GM21825 (cell line): ENCODE data around the gene PTGDR.

Experiments
- ATAC-seq: cut with Tn5 transposase; IDR thresholded peaks from one replicate; pipeline ENCODE4 v1.9.1; 2021; ENCODE audit warnings: mild to moderate bottlenecking, moderate library complexity; ENCODE audit not compliant: unreplicated experiment

PTGDR gene, protein sequence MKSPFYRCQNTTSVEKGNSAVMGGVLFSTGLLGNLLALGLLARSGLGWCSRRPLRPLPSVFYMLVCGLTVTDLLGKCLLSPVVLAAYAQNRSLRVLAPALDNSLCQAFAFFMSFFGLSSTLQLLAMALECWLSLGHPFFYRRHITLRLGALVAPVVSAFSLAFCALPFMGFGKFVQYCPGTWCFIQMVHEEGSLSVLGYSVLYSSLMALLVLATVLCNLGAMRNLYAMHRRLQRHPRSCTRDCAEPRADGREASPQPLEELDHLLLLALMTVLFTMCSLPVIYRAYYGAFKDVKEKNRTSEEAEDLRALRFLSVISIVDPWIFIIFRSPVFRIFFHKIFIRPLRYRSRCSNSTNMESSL

DNA sequence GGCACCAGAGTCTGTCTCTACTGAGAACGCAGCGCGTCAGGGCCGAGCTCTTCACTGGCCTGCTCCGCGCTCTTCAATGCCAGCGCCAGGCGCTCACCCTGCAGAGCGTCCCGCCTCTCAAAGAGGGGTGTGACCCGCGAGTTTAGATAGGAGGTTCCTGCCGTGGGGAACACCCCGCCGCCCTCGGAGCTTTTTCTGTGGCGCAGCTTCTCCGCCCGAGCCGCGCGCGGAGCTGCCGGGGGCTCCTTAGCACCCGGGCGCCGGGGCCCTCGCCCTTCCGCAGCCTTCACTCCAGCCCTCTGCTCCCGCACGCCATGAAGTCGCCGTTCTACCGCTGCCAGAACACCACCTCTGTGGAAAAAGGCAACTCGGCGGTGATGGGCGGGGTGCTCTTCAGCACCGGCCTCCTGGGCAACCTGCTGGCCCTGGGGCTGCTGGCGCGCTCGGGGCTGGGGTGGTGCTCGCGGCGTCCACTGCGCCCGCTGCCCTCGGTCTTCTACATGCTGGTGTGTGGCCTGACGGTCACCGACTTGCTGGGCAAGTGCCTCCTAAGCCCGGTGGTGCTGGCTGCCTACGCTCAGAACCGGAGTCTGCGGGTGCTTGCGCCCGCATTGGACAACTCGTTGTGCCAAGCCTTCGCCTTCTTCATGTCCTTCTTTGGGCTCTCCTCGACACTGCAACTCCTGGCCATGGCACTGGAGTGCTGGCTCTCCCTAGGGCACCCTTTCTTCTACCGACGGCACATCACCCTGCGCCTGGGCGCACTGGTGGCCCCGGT, at the start of gene PTGDR:
TSS of gene PTGDR (plus strand) at position 198 of the 778 bp plus-strand sequence. CDS start at position 315, 117 bp downstream.
- no peak for ATAC-seq

DNA sequence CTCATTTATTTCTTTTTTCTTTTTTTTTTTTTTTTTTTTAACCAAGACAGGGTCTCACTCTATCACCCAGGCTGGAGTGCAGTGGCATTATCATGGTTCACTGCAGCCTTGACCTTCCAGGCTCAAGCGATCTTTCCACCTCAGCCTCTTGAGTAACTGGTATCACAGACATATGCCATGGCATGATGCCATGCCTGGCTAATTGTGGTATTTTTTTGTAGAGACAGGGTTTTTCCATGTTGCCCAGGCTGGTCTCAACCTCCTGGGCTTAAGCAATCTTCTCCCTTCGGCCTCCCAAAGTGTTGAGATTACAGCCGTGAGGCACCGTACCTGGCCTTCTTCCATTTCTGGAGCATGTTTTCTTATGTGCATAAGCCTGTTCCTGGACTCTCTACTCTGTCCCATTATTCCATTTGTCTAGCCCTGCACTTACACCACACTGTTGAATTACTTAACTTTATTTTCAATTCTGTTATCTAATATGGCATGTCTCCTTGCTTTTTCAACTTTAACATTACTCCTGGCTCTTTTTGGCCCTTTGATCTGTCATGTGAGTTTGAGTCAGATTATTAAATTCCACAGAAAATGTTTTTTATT, 47.9 kb upstream of the PTGDR start:
- ATAC-seq: no peak

- ATAC-seq: no peak
Observed at GRCh38 chr14:52220924-52221811, 46.3 kb upstream of the PTGDR start.

GRCh38 chr14:52222901-52223300, 44.6 kb upstream of the PTGDR start:
- no peak for ATAC-seq

DNA sequence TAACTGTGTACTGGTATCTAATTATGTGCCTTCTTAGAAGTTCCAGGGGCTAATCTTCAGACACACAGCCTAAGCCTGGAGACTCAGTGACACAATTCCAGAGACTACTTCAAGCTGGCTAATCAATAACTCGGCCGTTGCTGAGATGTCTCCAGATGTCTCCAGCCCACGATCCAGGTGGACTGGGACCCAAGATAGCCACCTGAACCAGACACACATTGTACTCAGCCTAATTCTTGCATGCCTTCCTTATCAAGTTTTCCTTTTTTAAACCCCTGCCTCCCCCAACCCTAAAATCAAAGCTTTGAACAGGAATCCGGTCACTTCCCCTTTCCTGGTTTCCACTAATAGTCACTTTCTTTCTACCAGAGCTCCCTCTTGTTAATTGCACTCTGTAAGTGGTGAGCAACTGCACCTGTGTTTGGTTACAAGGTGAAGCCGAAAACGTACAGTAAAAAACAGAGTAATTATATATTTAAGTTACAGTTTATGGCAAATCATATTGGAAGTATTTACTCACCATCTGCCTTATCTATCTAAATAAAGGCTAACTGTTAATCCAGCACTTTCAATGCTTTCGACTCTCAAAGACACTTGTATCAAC, 39.8 kb upstream of the PTGDR start:
- no peak for ATAC-seq

- no peak for ATAC-seq
Observed at GRCh38 chr14:52233693-52234092, 33.8 kb upstream of the PTGDR start.

- no peak for ATAC-seq
Observed at GRCh38 chr14:52235434-52235833, 32.1 kb upstream of the PTGDR start.

DNA sequence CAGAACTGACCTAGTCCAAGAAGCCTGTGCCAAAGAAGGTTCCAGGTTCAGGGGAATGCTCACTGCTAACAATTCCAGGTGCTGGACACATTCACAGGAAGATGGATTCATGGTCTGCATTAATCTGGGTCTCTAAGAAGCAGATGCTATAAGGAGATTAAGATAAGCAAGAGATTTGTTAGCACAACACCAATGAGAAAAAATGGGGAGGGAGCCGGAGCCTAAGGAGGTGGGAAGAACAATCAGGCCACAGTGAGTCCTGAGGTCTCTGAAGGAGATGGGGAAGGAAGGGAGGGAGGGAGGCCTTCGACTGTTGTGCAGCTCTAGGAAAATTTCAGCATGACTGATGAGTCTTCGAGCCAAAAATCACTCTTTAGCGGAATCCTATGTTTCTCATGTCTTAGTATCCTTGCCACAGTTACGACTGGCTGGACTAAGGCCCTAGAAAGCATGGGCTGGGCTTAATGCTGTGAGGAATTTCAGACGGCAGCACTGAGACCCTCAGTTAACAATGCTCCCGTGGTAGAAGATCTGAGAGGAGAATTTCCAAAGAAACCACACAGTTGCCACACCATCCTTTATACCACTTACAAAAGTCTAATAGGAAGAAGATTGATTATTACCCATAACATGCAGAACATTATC, 31.5 kb upstream of the PTGDR start:
- ATAC-seq: no peak

- ATAC-seq: no peak
Observed at GRCh38 chr14:52238682-52239081, 28.8 kb upstream of the PTGDR start.

- ATAC-seq: no peak
Observed at GRCh38 chr14:52240623-52241022, 26.9 kb upstream of the PTGDR start.

DNA sequence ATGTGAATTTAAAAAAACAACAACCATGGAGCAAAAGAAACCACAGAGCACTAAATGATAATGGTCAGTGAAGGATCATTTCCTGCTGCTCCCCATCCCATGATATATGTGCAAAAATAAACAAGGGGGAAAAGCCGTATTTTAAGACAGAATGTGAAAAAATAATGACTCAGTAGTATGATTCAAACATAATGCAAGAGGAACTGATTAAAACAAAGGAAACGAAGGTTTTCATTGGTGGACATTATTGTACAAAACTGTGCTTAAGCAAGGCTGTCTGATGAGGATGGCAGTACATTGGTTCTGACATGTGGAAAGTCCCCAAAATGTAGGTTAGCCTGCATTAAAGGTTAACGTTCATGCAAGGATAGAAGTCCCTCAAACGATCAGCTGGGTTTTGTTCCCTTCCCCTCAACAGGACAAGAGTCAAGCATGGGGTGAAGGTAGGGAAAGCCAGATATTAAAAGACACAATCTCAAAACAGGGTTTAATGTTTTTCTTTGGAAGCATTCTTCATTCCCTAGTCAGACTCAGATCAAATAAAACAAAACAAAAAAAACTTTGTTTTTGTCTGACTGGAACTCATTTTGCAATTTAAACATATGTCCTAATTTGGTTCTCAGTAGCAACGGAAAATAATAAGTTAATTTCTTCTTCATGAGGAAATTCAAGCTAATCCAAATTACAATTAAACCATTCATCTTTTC, 26.3 kb upstream of the PTGDR start:
- no peak for ATAC-seq

- no peak for ATAC-seq
Observed at GRCh38 chr14:52244328-52244727, 23.2 kb upstream of the PTGDR start.

- ATAC-seq: no peak
Observed at GRCh38 chr14:52244997-52245396, 22.5 kb upstream of the PTGDR start.

- ATAC-seq: no peak
Observed at GRCh38 chr14:52248057-52248456, 19.4 kb upstream of the PTGDR start.

DNA sequence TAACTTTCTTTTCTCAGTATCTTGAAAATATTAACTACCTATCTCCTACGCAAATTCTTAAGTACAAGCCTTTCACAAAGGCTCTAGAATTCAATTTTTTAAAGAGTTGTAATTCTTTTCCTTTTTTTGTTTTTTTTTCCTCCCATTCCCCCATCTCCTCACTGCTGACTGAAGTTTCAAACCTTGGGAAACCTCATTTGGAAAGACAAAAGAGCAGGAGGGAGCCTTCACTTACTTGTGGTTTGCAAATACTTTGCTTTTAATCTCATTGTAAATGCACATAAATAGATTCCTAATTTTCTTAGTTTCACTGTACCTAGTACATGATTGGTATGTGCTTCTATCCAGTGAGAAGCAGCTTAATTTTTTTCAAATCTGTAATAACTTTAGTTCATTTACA, 15.8 kb upstream of the PTGDR start:
- no peak for ATAC-seq

DNA sequence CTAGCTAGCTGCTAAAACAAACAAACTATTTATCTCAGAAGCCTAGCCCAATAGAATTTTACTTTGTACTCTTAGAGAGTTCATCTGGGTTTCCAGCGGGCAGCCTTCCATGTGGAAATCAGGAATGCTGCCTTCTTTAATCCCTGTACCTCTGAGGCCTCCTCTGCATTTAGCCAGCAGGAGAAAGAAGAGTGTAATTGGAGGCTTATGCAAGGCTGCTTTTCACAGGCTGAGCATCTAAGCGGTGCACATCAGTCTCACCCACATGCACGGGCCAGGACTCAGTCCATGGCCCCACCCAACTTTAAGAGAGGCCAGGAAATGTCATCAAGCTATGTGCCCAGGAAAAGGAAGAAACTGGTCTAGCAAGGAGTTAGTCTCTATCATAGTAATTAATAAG, 14.0 kb upstream of the PTGDR start:
- no peak for ATAC-seq

DNA sequence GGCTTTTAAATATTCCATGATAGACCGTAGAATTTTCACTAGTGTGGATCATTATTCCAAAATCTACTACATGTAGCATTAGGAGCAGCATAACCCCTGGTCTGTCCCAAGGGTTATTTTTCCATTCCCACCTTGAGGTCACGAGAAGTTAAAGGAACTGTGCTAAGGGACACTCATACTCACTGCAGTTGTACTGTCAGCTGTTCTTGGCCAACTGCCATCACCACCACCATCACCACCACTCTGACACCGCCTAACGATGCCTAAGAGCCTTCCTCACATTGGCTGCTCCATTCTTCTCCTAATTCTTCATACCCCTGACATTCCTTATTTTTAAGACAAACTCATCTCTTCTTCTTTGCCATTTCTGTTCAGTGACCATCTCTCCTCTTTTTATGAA, 13.4 kb upstream of the PTGDR start:
- no peak for ATAC-seq

- ATAC-seq: no peak
Observed at GRCh38 chr14:52258783-52259182, 8.7 kb upstream of the PTGDR start.

- no peak for ATAC-seq
Observed at GRCh38 chr14:52259434-52259833, 8.1 kb upstream of the PTGDR start.
